GM18951 (cell line): ENCODE measurements around the gene ANGEL2.
"Not testable (repeated sequence)": the region's sequence is repeated elsewhere in the genome, so short reads cannot be mapped to it uniquely, and the experiment has no call there.

Experiments
- POLR2A ChIP-seq: IDR thresholded peaks from 4 replicates; pipeline ENCODE4 v1.6.1; 2011; ENCODE audit warnings: mild to moderate bottlenecking; ENCODE audit not compliant: insufficient read length, insufficient read depth; ENCODE audit errors: extremely low read depth
- in situ Hi-C: fragments of 300-500 bp; cut with MboI; formaldehyde crosslinking; loops from one replicate; pipeline ENCODE4 v1.12.0; 2022; ENCODE audit warnings: low sequenced_read_pairs, mixed read lengths, inconsistent platforms; ENCODE audit not compliant: unreplicated experiment

ANGEL2 gene

GRCh38 chr1:212976586-212976985 lies 39.1 kb downstream of the ANGEL2 start:
- TF ChIP-seq POLR2A = no peak

GRCh38 chr1:212975111-212975918 lies 40.4 kb downstream of the ANGEL2 start:
- no peak for TF ChIP-seq POLR2A
- in situ Hi-C loops = loop anchor here (25.0 kb wide), 3 partner anchors 163 to 513 kb away; no protein-coding TSS in a partner anchor

More at GRCh38 chr1:212976586-212976985, 39.1 kb downstream of the ANGEL2 start:
- in situ Hi-C loops = loop anchor here (25.0 kb wide), 3 partner anchors 164 to 514 kb away; no protein-coding TSS in a partner anchor

- no peak for TF ChIP-seq POLR2A
- in situ Hi-C loops = loop anchor here (25.0 kb wide), 3 partner anchors 162 to 512 kb away; no protein-coding TSS in a partner anchor
Observed at GRCh38 chr1:212974711-212975110, 41.0 kb downstream of the ANGEL2 start.

GRCh38 chr1:212973899-212974298 lies 41.8 kb downstream of the ANGEL2 start:
- no peak for TF ChIP-seq POLR2A
- in situ Hi-C loops = no loop called here

- no peak for TF ChIP-seq POLR2A
- in situ Hi-C loops = no loop called here
Observed at GRCh38 chr1:212973426-212973825, 42.2 kb downstream of the ANGEL2 start.

- in situ Hi-C loops = no loop called here
- TF ChIP-seq POLR2A = no peak
Observed at GRCh38 chr1:212971312-212971711, 44.4 kb downstream of the ANGEL2 start.

GRCh38 chr1:212970085-212970484 lies 45.6 kb downstream of the ANGEL2 start:
- TF ChIP-seq POLR2A = no peak
- in situ Hi-C loops = no loop called here

- no peak for TF ChIP-seq POLR2A
- in situ Hi-C loops = no loop called here
Observed at GRCh38 chr1:212968368-212968863, 47.3 kb downstream of the ANGEL2 start.

- in situ Hi-C loops = no loop called here
Observed at GRCh38 chr1:212967801-212968200, 47.9 kb downstream of the ANGEL2 start.

GRCh38 chr1:212966616-212967015 lies 49.1 kb downstream of the ANGEL2 start:
- in situ Hi-C loops = no loop called here
- TF ChIP-seq POLR2A = no peak

More at GRCh38 chr1:212967801-212968200, 47.9 kb downstream of the ANGEL2 start:
- TF ChIP-seq POLR2A = no peak

- in situ Hi-C loops = not testable (repeated sequence)
Observed at GRCh38 chr1:212964993-212965392, 50.7 kb downstream of the ANGEL2 start.

- in situ Hi-C loops = no loop called here
- no peak for TF ChIP-seq POLR2A
Observed at GRCh38 chr1:212964102-212964501, 51.6 kb downstream of the ANGEL2 start.

GRCh38 chr1:212962509-212962908 lies 53.2 kb downstream of the ANGEL2 start:
- in situ Hi-C loops = no loop called here
- no peak for TF ChIP-seq POLR2A

GRCh38 chr1:212960932-212961331 lies 54.7 kb downstream of the ANGEL2 start:
- in situ Hi-C loops = no loop called here
- no peak for TF ChIP-seq POLR2A
